WTC11 (cell line): ENCODE data around the gene NPC2. TPM values are rescaled to one million over a fixed set of nuclear protein-coding genes. Genes with fewer than 3 reads are reported as not detected.

Experiments used
- ATAC-seq: fragments of 200-7000 bp; cut with Tn5 transposase; 2 replicates; pipeline ENCODE4 v1.10.0; 2021; ENCODE audit warnings: mild to moderate bottlenecking, moderate library complexity
- CTCF ChIA-PET: fragments of 300-600 bp; sonication (Branson Sonifier 250); formaldehyde crosslinking; loops from one replicate; lab custom pipeline; 2021; ENCODE audit warnings: antibody characterized with exemption; lab: Charles Lee
- POLR2A ChIA-PET: fragments of 350-600 bp; sonication (Branson Sonifier 250); formaldehyde crosslinking; loops from one replicate; lab custom pipeline; 2021; ENCODE audit warnings: antibody characterized with exemption; lab: Charles Lee
- DNase-seq: peaks from one replicate; pipeline ENCODE4 v3.0.0; 2021; ENCODE audit warnings: low spot score
- H3K27ac Mint-ChIP-seq: 2 replicates; pipeline ENCODE4 v1.8.0; 2021; ENCODE audit warnings: mixed read lengths
- H3K27me3 Mint-ChIP-seq: 2 replicates; pipeline ENCODE4 v1.8.0; 2021; ENCODE audit warnings: low read depth, mild to moderate bottlenecking, moderate library complexity, mixed read lengths
- H3K36me3 Mint-ChIP-seq: 2 replicates; pipeline ENCODE4 v1.8.0; 2021; ENCODE audit warnings: mixed read lengths
- H3K4me1 Mint-ChIP-seq: 2 replicates; pipeline ENCODE4 v1.8.0; 2022; ENCODE audit warnings: mixed read lengths
- H3K4me3 Mint-ChIP-seq: 2 replicates; pipeline ENCODE4 v1.8.0; 2021; ENCODE audit warnings: mild to moderate bottlenecking, moderate library complexity, mixed read lengths
- H3K9me3 Mint-ChIP-seq: 2 replicates; pipeline ENCODE4 v1.8.0; 2021; ENCODE audit warnings: mixed read lengths
- ARID4B ChIP-seq: sonication (generic); formaldehyde crosslinking; IDR thresholded peaks from 2 replicates; pipeline ENCODE4 v1.8.0; 2023; ENCODE audit warnings: missing genetic modification reagents, mild to moderate bottlenecking, borderline replicate concordance
- CBFB ChIP-seq: sonication (generic); formaldehyde crosslinking; IDR thresholded peaks from 2 replicates; pipeline ENCODE4 v1.8.1; 2022; ENCODE audit warnings: mild to moderate bottlenecking, low read depth, missing genetic modification reagents
- ELF4 ChIP-seq: sonication (generic); formaldehyde crosslinking; IDR thresholded peaks from 2 replicates; pipeline ENCODE4 v1.8.1; 2022; ENCODE audit warnings: low read depth, mild to moderate bottlenecking, moderate library complexity, missing genetic modification reagents
- FOXP1 ChIP-seq: sonication (generic); formaldehyde crosslinking; IDR thresholded peaks from 2 replicates; pipeline ENCODE4 v1.8.0; 2022; ENCODE audit warnings: missing genetic modification reagents, mild to moderate bottlenecking, moderate library complexity, borderline replicate concordance
- MAX ChIP-seq: sonication (generic); formaldehyde crosslinking; IDR thresholded peaks from 2 replicates; pipeline ENCODE4 v1.8.0; 2022; ENCODE audit warnings: mild to moderate bottlenecking, missing genetic modification reagents
- MXD4 ChIP-seq: fragments of 250-450 bp; sonication (Bioruptor Pico); IDR thresholded peaks from 2 replicates; pipeline ENCODE4 v1.8.0; 2021; ENCODE audit warnings: mild to moderate bottlenecking, moderate library complexity, borderline replicate concordance
- NFATC4 ChIP-seq: fragments of 250-450 bp; sonication (Bioruptor Pico); IDR thresholded peaks from 2 replicates; pipeline ENCODE4 v1.9.0; 2021; ENCODE audit warnings: mild to moderate bottlenecking
- SP1 ChIP-seq: sonication (generic); formaldehyde crosslinking; conservative IDR thresholded peaks from 2 replicates; pipeline ENCODE4 v1.8.1; 2022; ENCODE audit warnings: missing genetic modification reagents
- TEAD1 ChIP-seq: sonication (generic); formaldehyde crosslinking; IDR thresholded peaks from 2 replicates; pipeline ENCODE4 v1.8.0; 2022; ENCODE audit warnings: mild to moderate bottlenecking, missing genetic modification reagents
- ZBTB21 ChIP-seq: sonication (generic); formaldehyde crosslinking; IDR thresholded peaks from 2 replicates; pipeline ENCODE4 v1.8.1; 2023; ENCODE audit warnings: mild to moderate bottlenecking, missing genetic modification reagents, borderline replicate concordance
- ZBTB43 ChIP-seq: sonication (generic); formaldehyde crosslinking; IDR thresholded peaks from 2 replicates; pipeline ENCODE4 v1.8.1; 2023; ENCODE audit warnings: mild to moderate bottlenecking, missing genetic modification reagents
- ZNF138 ChIP-seq: sonication (generic); formaldehyde crosslinking; conservative IDR thresholded peaks from 2 replicates; pipeline ENCODE4 v1.8.1; 2022; ENCODE audit warnings: mild to moderate bottlenecking, moderate library complexity, missing genetic modification reagents
- ZNF281 ChIP-seq: sonication (generic); formaldehyde crosslinking; IDR thresholded peaks from 2 replicates; pipeline ENCODE4 v1.8.0; 2023; ENCODE audit warnings: mild to moderate bottlenecking, missing genetic modification reagents
- ZNF396 ChIP-seq: fragments of 250-450 bp; sonication (Bioruptor Pico); IDR thresholded peaks from 2 replicates; pipeline ENCODE4 v1.8.0; 2021; ENCODE audit warnings: mild to moderate bottlenecking, moderate library complexity, borderline replicate concordance
- ZNF671 ChIP-seq: fragments of 250-450 bp; sonication (Bioruptor Pico); IDR thresholded peaks from 2 replicates; pipeline ENCODE4 v1.8.0; 2021; ENCODE audit warnings: mild to moderate bottlenecking
- total RNA-seq: library from RNA; stranded (reverse); gene quantifications from 3 replicates; pipeline ENCODE4 v1.2.3, GENCODE V29; 2021
- TF ChIP-seq, protein P1 (sequence below): sonication (generic); formaldehyde crosslinking; IDR thresholded peaks from 2 replicates; pipeline ENCODE4 v1.8.1; 2022; ENCODE audit warnings: low read depth, missing genetic modification reagents, borderline replicate concordance
- TF ChIP-seq, protein P2 (sequence below): sonication (generic); formaldehyde crosslinking; IDR thresholded peaks from 2 replicates; pipeline ENCODE4 v1.8.1; 2022; ENCODE audit warnings: missing genetic modification reagents, borderline replicate concordance
- TF ChIP-seq, protein P3 (sequence below): fragments of 200-600 bp; IDR thresholded peaks from 2 replicates; pipeline ENCODE4 v1.8.0; 2022; ENCODE audit warnings: antibody characterized with exemption

The NPC2 gene
- total RNA-seq, 1 experiment from 2014 or later: 139 TPM

DNA sequence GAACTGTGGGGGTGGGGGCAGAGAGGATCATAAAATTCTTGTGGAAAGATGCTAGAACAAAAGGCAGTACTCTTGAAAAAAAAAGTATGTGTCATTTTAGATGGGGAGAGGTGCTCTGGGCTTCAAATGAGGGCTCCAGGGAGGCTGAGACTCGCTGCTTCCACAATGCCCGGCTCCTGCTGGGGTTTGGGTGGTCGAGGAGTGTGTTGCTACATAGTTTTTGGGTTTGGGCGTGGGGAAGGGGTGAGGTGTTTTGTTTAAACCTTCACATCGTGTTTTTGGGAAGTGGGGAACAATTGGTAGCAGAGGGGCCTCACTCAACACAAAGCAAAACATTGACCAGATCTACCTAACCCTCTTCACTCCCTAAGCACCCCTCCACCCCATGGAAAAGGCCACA is 8.6 kb upstream of the NPC2 start:
- Mint-ChIP-seq H3K36me3 (0 out of 2 replicates have a peak, but pooled peaks cover 3% of the 10 kb centered on the region), H3K4me3 (no peak overlapping the region), H3K9me3 (no peaks in the 10 kb centered on the region), H3K27ac (peak overlapping the region; percentile 91; the same call in 1 of the 2 replicates), H3K27me3 (no peaks in the 10 kb centered on the region), H3K4me1 (peaks cover 34% of the 10 kb centered on the region)
- POLR2A ChIA-PET: interaction anchor here (0.6 to 1.5 kb wide), 2 partner anchors 8 to 108 kb away, joined by 3 to 6 read pairs; partner anchors contain the start of genes ISCA2 and NPC2
- no peak for DNase-seq
- TF ChIP-seq ZNF281 (CRISPR knock-in tag): no peak
- no peak for TF ChIP-seq NFATC4 (CRISPR knock-in tag)
- no peak for TF ChIP-seq ELF4 (CRISPR knock-in tag)
- TF ChIP-seq, protein P1, sequence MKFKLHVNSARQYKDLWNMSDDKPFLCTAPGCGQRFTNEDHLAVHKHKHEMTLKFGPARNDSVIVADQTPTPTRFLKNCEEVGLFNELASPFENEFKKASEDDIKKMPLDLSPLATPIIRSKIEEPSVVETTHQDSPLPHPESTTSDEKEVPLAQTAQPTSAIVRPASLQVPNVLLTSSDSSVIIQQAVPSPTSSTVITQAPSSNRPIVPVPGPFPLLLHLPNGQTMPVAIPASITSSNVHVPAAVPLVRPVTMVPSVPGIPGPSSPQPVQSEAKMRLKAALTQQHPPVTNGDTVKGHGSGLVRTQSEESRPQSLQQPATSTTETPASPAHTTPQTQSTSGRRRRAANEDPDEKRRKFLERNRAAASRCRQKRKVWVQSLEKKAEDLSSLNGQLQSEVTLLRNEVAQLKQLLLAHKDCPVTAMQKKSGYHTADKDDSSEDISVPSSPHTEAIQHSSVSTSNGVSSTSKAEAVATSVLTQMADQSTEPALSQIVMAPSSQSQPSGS (CRISPR knock-in tag): no peak
- no peak for TF ChIP-seq ZNF396 (CRISPR knock-in tag)
- no peak for ATAC-seq
- CTCF ChIA-PET: interaction anchor here (0.5 to 4.3 kb wide), 33 partner anchors 9 to 935 kb away, joined by 3 to 58 read pairs (median 4); partner anchors contain the start of genes ISCA2, LTBP2 and NPC2

GRCh38 chr14:74501135-74501614 is 8.1 kb upstream of the NPC2 start:
- no peak overlapping the region for H3K4me3 Mint-ChIP-seq
- H3K27me3 Mint-ChIP-seq: no peaks in the 10 kb centered on the region
- ATAC-seq: peak; percentile 87
- H3K9me3 Mint-ChIP-seq: no peaks in the 10 kb centered on the region
- H3K27ac Mint-ChIP-seq: peak overlapping the region; percentile 91
- H3K4me1 Mint-ChIP-seq: peaks cover 34% of the 10 kb centered on the region
- DNase-seq: peak; percentile 79
- TF ChIP-seq ZBTB43 (CRISPR knock-in tag): 0 out of 2 replicates have a peak, but pooled peaks have one; percentile 36
- TF ChIP-seq CBFB (CRISPR knock-in tag): 0 out of 2 replicates have a peak, but pooled peaks have one; percentile 39
- TF ChIP-seq MAX: peak; percentile 70
- TF ChIP-seq TEAD1 (CRISPR knock-in tag): no peak
- TF ChIP-seq, protein P2, sequence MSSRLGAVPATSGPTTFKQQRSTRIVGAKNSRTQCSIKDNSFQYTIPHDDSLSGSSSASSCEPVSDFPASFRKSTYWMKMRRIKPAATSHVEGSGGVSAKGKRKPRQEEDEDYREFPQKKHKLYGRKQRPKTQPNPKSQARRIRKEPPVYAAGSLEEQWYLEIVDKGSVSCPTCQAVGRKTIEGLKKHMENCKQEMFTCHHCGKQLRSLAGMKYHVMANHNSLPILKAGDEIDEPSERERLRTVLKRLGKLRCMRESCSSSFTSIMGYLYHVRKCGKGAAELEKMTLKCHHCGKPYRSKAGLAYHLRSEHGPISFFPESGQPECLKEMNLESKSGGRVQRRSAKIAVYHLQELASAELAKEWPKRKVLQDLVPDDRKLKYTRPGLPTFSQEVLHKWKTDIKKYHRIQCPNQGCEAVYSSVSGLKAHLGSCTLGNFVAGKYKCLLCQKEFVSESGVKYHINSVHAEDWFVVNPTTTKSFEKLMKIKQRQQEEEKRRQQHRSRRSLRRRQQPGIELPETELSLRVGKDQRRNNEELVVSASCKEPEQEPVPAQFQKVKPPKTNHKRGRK: no peak
- TF ChIP-seq SP1 (CRISPR knock-in tag): no peak
- TF ChIP-seq ARID4B (CRISPR knock-in tag): 0 out of 2 replicates have a peak, but pooled peaks have one; percentile 46
- no peak for TF ChIP-seq MXD4 (CRISPR knock-in tag)
- TF ChIP-seq ZNF671 (CRISPR knock-in tag): 0 out of 2 replicates have a peak, but pooled peaks have one; percentile 14
- no peak for TF ChIP-seq ZBTB21 (CRISPR knock-in tag)
- TF ChIP-seq, protein P3, sequence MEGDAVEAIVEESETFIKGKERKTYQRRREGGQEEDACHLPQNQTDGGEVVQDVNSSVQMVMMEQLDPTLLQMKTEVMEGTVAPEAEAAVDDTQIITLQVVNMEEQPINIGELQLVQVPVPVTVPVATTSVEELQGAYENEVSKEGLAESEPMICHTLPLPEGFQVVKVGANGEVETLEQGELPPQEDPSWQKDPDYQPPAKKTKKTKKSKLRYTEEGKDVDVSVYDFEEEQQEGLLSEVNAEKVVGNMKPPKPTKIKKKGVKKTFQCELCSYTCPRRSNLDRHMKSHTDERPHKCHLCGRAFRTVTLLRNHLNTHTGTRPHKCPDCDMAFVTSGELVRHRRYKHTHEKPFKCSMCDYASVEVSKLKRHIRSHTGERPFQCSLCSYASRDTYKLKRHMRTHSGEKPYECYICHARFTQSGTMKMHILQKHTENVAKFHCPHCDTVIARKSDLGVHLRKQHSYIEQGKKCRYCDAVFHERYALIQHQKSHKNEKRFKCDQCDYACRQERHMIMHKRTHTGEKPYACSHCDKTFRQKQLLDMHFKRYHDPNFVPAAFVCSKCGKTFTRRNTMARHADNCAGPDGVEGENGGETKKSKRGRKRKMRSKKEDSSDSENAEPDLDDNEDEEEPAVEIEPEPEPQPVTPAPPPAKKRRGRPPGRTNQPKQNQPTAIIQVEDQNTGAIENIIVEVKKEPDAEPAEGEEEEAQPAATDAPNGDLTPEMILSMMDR: 0 out of 2 replicates have a peak, but pooled peaks have one; percentile 29
- 0 out of 2 replicates have a peak, but pooled peaks have one; percentile 35 for TF ChIP-seq FOXP1
- 0 out of 2 replicates have a peak, but pooled peaks have one; percentile 27 for TF ChIP-seq ZNF138 (CRISPR knock-in tag)
- POLR2A ChIA-PET: interaction anchor here (0.6 to 1.7 kb wide), 3 partner anchors 8 to 153 kb away, joined by 3 to 6 read pairs (median 5); partner anchors contain the start of genes ISCA2, NPC2 and VRTN
- CTCF ChIA-PET: interaction anchor here (0.5 to 4.3 kb wide), 26 partner anchors 8 to 210 kb away, joined by 3 to 58 read pairs (median 4); partner anchors contain the start of genes ISCA2, LTBP2 and NPC2
- 0 out of 2 replicates have a peak, but pooled peaks cover 3% of the 10 kb centered on the region for H3K36me3 Mint-ChIP-seq
